Esophagus (tissue), 2 donors: Measurements from ENCODE around the gene TP53BP1. TPM values are rescaled to one million over a fixed set of nuclear protein-coding genes. Genes with fewer than 3 reads are reported as not detected.

ENCODE experiments used
- H3K27ac ChIP-seq, 2 donors: one replicate each; pipeline ENCODE4 v1.5.1; 2013; ENCODE audit warnings: low read depth in 2 of 2, mild to moderate bottlenecking in 2 of 2, inconsistent platforms in 1 of 2, low read length in 1 of 2, moderate library complexity in 1 of 2
- H3K27me3 ChIP-seq, 2 donors: one replicate each; pipeline ENCODE4 v1.6.1; 2013; ENCODE audit warnings: low read length in 2 of 2, control low read depth in 1 of 2, mild to moderate bottlenecking in 1 of 2; ENCODE audit not compliant: insufficient read depth in 2 of 2, control insufficient read depth in 1 of 2
- H3K36me3 ChIP-seq, 2 donors: one replicate each; pipeline ENCODE4 v1.6.1; 2013; ENCODE audit warnings: low read length in 1 of 2; ENCODE audit not compliant: control insufficient read depth in 2 of 2, insufficient read depth in 2 of 2
- H3K4me1 ChIP-seq, 2 donors: one replicate each; pipeline ENCODE4 v1.6.1; 2013; ENCODE audit warnings: low read length in 1 of 2; ENCODE audit not compliant: control insufficient read depth in 2 of 2, insufficient read depth in 2 of 2
- H3K4me3 ChIP-seq, 2 donors: one replicate each; pipeline ENCODE4 v1.5.1; 2013; ENCODE audit warnings: low read length in 2 of 2, mild to moderate bottlenecking in 2 of 2, low read depth in 1 of 2, moderate library complexity in 1 of 2
- H3K9me3 ChIP-seq, 2 donors: one replicate each; pipeline ENCODE4 v1.6.1; 2013; ENCODE audit warnings: mild to moderate bottlenecking in 2 of 2, low read depth in 1 of 2, low read length in 1 of 2, moderate library complexity in 1 of 2; ENCODE audit not compliant: control insufficient read depth in 2 of 2, insufficient read depth in 1 of 2
- WGBS, 2 donors: extraction: QIAGEN DNeasy Blood & Tissue Kit; methylation state at CpG; one replicate each; pipeline ENCODE4 v1.1.7; 2013; 5-methylcytosine and 5-hydroxymethylcytosine counted together
- polyA plus RNA-seq, 2 donors: library from polyadenylated mRNA; stranded (reverse); fragments of 200-250 nt; gene quantifications; one replicate each; pipeline ENCODE4 v1.2.3, GENCODE V29; 2013
- donor health status: healthy with polysubstance abuse.
- donor health status: Bipolar disorder and iron deficiency.

Gene TP53BP1
- polyA plus RNA-seq, 2 donors = 6.9 to 7.8 TPM

DNA sequence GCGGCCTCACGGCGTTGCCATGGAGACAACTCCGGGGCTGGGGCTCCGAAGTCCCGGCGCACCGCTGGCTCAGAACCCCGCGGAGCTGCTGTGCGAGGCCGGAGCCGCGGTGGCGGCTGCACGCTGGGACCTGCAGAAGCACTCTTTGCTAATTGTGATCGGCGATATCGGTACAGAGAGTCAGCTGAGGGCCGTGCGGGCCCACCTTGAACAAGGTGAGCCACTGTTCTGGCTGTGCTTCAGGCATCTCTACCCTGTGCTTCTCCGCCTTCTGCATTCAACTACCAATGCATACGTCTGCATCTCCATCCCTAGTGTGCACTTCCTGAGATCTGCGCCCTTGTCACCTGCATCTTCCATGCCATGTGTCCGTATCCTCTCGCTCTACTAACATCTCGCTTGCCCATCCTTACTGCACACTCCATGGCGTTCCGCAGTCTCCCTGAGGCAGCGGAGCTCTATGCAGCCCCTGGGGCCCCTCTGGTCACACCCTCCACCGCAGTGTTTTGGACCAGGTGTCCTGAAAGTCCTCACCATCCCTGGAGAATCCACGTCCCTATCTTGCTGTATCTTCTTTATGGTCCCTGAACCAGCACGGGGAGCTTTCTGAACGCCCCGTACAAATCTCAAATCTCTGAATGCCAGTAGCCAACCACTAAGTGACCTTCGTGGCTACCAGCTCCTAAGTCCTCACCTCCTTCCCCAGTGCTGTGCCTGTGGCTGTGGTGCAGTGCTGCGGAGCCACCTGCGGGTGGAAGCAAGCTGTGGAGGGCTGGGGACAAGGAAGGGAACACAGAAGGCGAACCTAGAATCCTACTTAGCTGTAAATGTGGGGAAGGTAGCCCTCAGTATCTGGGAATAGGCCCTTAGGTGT lies 18.3 kb upstream of the TP53BP1 start:
- Histone ChIP-seq H3K4me3 (peak overlapping the region; percentile 55 to 57), H3K4me1 (peaks cover 0 to 8% of the 10 kb centered on the region in 2 donors), H3K27me3 (no peaks in the 10 kb centered on the region), H3K36me3 (no peaks in the 10 kb centered on the region), H3K9me3 (no peaks in the 10 kb centered on the region), H3K27ac (no peak overlapping the region)
- 9 to 10% methylated on average over 39 of the region's 39 CpGs for WGBS, 2 donors

DNA sequence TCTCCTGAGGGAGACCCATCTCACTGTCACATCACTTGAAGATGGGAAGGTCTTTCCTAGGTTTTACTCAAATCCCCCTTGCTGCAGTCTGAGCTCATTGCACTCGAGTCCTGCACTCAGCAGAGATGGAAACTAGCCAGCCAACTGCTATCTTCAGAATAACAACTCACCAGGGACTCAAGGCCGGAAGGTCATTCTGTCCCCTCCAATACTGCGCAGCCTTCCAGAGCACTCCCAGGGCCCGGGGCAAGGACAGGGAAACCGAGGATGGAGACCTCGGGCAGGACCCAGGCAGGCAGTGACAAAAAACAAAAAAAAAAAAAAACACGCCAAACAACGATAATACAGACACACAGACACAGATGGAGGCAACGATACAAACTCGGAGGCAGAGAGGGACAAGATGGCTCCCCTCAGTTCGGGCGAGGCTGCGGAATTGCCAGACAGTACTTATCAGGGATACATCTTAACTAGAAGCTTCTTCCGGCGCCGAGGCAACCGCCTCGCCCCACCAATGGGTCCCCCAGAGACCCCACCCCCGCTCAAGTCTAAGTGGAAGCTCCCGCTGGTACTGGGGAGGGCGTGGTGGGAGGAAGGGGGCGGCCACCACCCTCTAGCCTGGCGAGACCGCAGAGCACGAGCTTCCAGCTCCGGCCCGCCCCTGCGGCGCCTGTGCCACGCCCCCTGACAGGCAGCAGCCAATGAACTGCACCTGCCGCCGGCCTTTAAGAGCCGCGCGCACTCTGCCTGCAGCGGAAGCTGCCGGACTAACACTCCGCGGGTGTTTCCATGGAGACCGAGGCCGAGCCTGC lies 17.4 kb upstream of the TP53BP1 start:
- Histone ChIP-seq H3K27me3 (no peaks in the 10 kb centered on the region), H3K4me3 (peak overlapping the region; percentile 55 to 57), H3K4me1 (peaks cover 0 to 8% of the 10 kb centered on the region in 2 donors), H3K36me3 (no peaks in the 10 kb centered on the region), H3K9me3 (no peaks in the 10 kb centered on the region), H3K27ac (peak overlapping the region; percentile 39 to 68)
- 1% methylated on average over 41 of the region's 41 CpGs for WGBS, 2 donors

DNA sequence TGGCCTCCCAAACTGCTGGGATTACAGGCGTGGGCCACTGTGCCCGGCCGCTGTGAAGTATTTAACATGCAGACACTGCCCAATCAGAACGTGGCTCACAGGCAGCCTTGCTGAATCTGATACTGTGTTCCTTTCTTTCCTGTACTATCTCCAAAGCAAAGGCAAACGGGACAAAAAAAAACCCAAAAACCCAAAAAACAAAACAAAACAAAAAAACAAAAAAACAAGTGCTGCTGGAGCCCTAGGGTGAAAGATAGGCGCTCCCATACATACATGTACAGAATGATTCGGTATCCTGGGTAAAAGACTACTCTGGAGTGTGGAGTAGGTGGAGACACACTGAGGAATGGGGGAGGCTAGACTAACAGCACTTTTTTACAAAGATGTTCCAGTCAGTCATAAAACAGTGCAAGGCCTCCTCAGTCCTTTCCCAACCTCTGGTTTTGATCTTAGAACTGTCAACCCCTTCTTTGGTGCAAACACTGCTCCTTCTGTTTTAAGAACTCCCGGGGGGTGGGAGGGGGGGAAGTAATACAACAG lies 16.8 kb upstream of the TP53BP1 start:
- WGBS, 2 donors = 55 to 64% methylated on average over 8 of the region's 8 CpGs

DNA sequence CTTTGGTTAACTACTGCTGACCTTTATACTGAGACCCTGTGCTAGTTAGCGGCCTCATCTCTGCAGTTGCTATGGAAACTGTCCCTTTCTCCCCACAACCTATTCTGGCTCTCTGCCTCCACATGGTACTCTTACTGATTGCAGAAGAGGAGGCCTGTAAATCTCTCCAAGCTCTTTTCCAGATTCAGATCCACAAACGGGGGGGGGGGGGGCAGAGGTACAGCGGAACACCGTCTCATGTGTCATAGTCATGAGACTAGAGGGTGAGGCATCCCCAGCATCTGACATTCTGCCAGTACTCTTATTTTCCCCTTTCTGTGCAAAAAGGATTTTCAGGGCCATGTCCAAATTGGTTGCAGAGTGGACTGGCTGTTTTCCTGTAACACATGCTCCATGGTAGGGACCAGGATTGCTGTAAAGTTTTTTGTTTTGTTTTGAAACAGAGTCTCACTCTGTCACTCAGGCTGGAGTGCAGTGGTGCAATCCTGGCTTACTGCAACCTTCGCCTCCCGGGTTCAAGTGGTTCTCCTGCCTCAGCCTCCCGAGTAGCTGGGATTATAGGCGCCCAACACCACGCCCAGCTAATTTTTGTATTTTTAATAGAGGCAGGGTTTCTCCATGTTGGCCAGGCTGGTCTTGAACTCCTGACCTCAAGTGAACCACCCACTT lies 16.2 kb upstream of the TP53BP1 start:
- peaks cover 0 to 8% of the 10 kb centered on the region in 2 donors for H3K4me1 ChIP-seq
- no peaks in the 10 kb centered on the region for H3K36me3 ChIP-seq
- H3K4me3 ChIP-seq = no peak overlapping the region
- no peaks in the 10 kb centered on the region for H3K27me3 ChIP-seq
- H3K27ac ChIP-seq = peak overlapping the region in 1 of 2 donors; percentile 17
- WGBS, 2 donors = 68 to 72% methylated on average over 9 of the region's 9 CpGs
- H3K9me3 ChIP-seq = no peaks in the 10 kb centered on the region

More for the DNA sequence above, 16.8 kb upstream of the TP53BP1 start:
- H3K27ac ChIP-seq = peak overlapping the region; percentile 39 to 68
- no peaks in the 10 kb centered on the region for H3K27me3 ChIP-seq
- H3K36me3 ChIP-seq = no peaks in the 10 kb centered on the region
- H3K4me3 ChIP-seq = no peak overlapping the region
- H3K4me1 ChIP-seq = peaks cover 0 to 8% of the 10 kb centered on the region in 2 donors
- no peaks in the 10 kb centered on the region for H3K9me3 ChIP-seq

DNA sequence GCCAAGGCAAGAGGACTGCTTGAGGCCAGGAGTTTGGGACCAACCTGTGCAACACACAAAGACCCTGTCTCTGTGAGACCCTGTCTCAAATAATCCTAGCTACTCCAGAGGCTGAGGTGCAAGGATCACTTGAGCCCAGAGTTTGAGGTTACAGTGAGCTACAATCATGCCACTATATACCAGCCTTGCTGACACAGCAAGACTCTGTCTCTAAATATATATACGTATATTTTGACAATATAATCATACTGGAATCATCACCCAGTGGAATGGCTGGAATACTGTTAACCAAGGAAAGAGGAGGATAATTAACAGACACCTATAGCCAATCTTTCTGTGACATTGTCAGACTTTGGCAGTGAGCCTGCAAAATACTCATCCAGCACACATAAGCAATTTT lies 15.5 kb upstream of the TP53BP1 start:
- Histone ChIP-seq H3K9me3 (no peaks in the 10 kb centered on the region), H3K4me3 (no peak overlapping the region), H3K27me3 (no peaks in the 10 kb centered on the region), H3K27ac (no peak overlapping the region), H3K36me3 (no peaks in the 10 kb centered on the region), H3K4me1 (peaks cover 0 to 8% of the 10 kb centered on the region in 2 donors)
- 84 to 85% methylated on average over 1 of the region's 1 CpG for WGBS, 2 donors

DNA sequence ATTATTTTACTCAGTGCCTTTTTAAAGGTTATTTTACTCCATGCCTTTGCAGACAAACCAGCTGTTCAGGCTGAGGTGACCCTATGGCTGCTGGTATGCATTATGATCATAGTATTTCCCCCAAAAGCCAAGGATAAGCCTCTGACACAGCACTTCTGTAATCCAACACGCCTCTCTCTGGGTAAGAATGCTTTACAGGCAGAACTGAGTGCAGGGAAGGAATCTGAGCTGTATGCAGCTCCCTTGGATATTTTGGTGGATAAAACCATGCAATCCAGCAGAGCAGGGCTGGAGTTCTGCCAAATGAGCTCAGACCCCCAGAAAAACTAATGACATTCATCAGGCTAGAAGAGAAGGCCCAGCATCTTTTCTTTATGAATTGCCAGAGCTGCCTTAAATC lies 12.8 kb upstream of the TP53BP1 start:
- H3K36me3 ChIP-seq = no peaks in the 10 kb centered on the region
- H3K4me1 ChIP-seq = peaks cover 0 to 4% of the 10 kb centered on the region in 2 donors

DNA sequence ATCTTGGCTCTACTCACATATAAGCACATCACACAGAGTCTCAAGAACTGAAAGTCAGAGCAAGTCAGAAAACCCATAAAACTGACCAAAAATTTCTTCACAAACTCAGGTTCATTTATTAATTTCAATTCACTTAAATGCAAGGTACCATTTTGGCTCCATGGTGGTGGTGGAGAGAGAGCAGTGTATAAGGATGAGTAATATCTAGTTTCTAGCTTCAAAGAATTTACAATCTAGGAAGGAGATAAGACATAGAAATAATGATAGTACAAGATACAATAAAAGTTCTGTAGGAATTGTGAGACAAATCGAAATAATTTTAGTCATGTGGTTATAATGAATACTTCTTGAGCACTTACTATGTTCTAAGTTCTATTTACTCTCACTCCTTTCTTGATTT lies 6.7 kb upstream of the TP53BP1 start:
- Histone ChIP-seq H3K4me3 (no peak overlapping the region), H3K27ac (no peak overlapping the region), H3K4me1 (no peaks in the 10 kb centered on the region), H3K27me3 (no peaks in the 10 kb centered on the region), H3K36me3 (no peaks in the 10 kb centered on the region), H3K9me3 (no peaks in the 10 kb centered on the region)
- 96 to 98% methylated on average over 1 of the region's 1 CpG for WGBS, 2 donors

More for the DNA sequence above, 12.8 kb upstream of the TP53BP1 start:
- Histone ChIP-seq H3K9me3 (no peaks in the 10 kb centered on the region), H3K27ac (no peak overlapping the region), H3K4me3 (no peak overlapping the region), H3K27me3 (no peaks in the 10 kb centered on the region)
- WGBS, 2 donors = 69 to 72% methylated on average over 1 of the region's 1 CpG

DNA sequence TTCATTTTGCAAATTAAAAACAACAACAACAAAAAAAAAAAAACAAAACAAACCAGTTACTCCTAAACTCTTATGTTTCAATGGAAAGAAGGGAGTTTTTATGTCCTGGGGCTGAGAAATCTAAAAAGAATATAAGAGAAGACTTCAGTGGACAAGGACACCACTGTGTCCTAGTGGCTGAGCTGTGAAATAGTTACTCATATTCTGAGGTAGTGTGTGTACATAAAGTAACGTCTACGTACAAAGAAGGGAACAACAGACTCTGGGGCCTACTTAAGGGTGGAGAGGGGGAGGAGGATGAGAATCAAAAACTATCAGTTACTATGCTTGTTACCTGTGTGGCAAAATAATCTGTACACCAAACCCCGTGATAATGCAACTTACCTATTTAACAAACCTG lies 6.0 kb upstream of the TP53BP1 start:
- Histone ChIP-seq H3K9me3 (no peaks in the 10 kb centered on the region), H3K4me1 (no peaks in the 10 kb centered on the region), H3K4me3 (no peak overlapping the region), H3K27me3 (no peaks in the 10 kb centered on the region), H3K27ac (no peak overlapping the region), H3K36me3 (no peaks in the 10 kb centered on the region)
- 79 to 80% methylated on average over 3 of the region's 3 CpGs for WGBS, 2 donors
